HepG2 (cell line): ENCODE data around the gene SNCA. TPM values are rescaled to one million over a fixed set of nuclear protein-coding genes. Genes with fewer than 3 reads are reported as not detected.

Source experiments
- ATAC-seq: fragments of 200-7000 bp; cut with Tn5 transposase; 3 replicates; pipeline ENCODE4 v1.9.1; 2020; ENCODE audit warnings: mild to moderate bottlenecking, moderate library complexity
- BruUV-seq: library from RNA; stranded (reverse); fragments of 400-500 nt; replicated peaks from 2 replicates; lab custom pipeline; 2021; lab: Mats Ljungman, UMichigan
- CTCF ChIA-PET: fragments of 300-600 bp; formaldehyde crosslinking; extraction: SDS; loops from one replicate; lab custom pipeline; 2021; ENCODE audit warnings: low total read pairs, inconsistent platforms, low intra/inter-chr PET ratio; lab: Yijun Ruan, JAX
- POLR2A ChIA-PET: fragments of 350-600 bp; sonication (Branson Sonifier 250); formaldehyde crosslinking; loops from one replicate; lab custom pipeline; 2020; ENCODE audit warnings: antibody characterized with exemption, inconsistent platforms; lab: Yijun Ruan, JAX
- DNase-seq: peaks from one replicate; pipeline ENCODE4 v3.0.0-alpha.2; 2015; ENCODE audit warnings: low spot score
- FAIRE-seq: peaks from 3 replicates; lab custom pipeline; 2011; peaks lifted over from hg19 to GRCh38; lab: Jason Lieb, UNC
- H2AFZ ChIP-seq: one replicate; pipeline ENCODE4 v1.6.1; 2011; ENCODE audit warnings: low read length, inconsistent platforms
- H3K27ac ChIP-seq: fragments of 300-600 bp; 3 replicates; pipeline ENCODE4 v1.8.0; 2011; ENCODE audit warnings: mixed run types, mild to moderate bottlenecking, mixed read lengths, low read length, inconsistent platforms; ENCODE audit not compliant: insufficient read depth; ENCODE audit errors: extremely low read length
- H3K27me3 ChIP-seq, 2 experiments: fragments of 200-600 bp in 1 of 2; 2 replicates in 1 of 2; 3 replicates in 1 of 2; pipeline versions ENCODE4 v1.6.0 to v1.8.0; 2011; ENCODE audit warnings: low read length in 2 of 2, mild to moderate bottlenecking in 2 of 2, moderate library complexity in 2 of 2, inconsistent platforms in 1 of 2; ENCODE audit not compliant: insufficient read depth in 2 of 2, control insufficient read depth in 1 of 2
- H3K36me3 ChIP-seq, 2 experiments: fragments of 200-600 bp in 1 of 2; replicated peaks in 1 of 2; 2 replicates in 1 of 2; 3 replicates in 1 of 2; pipeline versions ENCODE4 v1.5.1 to v1.8.0; 2011; ENCODE audit warnings: low read length in 2 of 2, inconsistent platforms in 1 of 2; ENCODE audit not compliant: insufficient read depth in 2 of 2, control insufficient read depth in 1 of 2
- H3K4me1 ChIP-seq: 2 replicates; pipeline ENCODE4 v1.5.1; 2012; ENCODE audit warnings: low read length, inconsistent platforms; ENCODE audit not compliant: insufficient read depth
- H3K4me2 ChIP-seq: 2 replicates; pipeline ENCODE4 v1.6.0; 2011; ENCODE audit warnings: low read depth, low read length, inconsistent platforms
- H3K4me3 ChIP-seq, 3 experiments: fragments of 200-600 bp in 1 of 3; sonication (generic), shearing (Covaris generic) in 1 of 3; replicated peaks in 1 of 3; 2 replicates each; pipeline ENCODE4 v1.5.1; 2011 to 2016; ENCODE audit warnings: low read length in 3 of 3, inconsistent platforms in 2 of 3, low read depth in 2 of 3, mild to moderate bottlenecking in 2 of 3, control low read depth in 1 of 3, mixed read lengths in 1 of 3; ENCODE audit not compliant: insufficient read depth in 1 of 3
- H3K79me2 ChIP-seq: one replicate; pipeline ENCODE4 v1.6.1; 2011; ENCODE audit warnings: low read length, inconsistent platforms; ENCODE audit not compliant: insufficient read depth
- H3K9ac ChIP-seq: 2 replicates; pipeline ENCODE4 v1.6.0; 2011; ENCODE audit warnings: mild to moderate bottlenecking, low read depth, low read length, inconsistent platforms; ENCODE audit not compliant: insufficient read depth
- H3K9me3 ChIP-seq: 2 replicates; pipeline ENCODE4 v1.5.1; 2012; ENCODE audit warnings: mild to moderate bottlenecking, low read length
- H4K20me1 ChIP-seq: 2 replicates; pipeline ENCODE4 v1.6.0; 2011; ENCODE audit warnings: inconsistent platforms, mild to moderate bottlenecking, low read length, moderate library complexity; ENCODE audit not compliant: insufficient read depth
- ATF7 ChIP-seq, 2 experiments: fragments of 450-650 bp in 1 of 2; sonication (generic) in 1 of 2; formaldehyde crosslinking in 1 of 2; IDR thresholded peaks; 2 replicates each; pipeline versions ENCODE4 v1.4.0 to v1.6.1; 2016 to 2020; ENCODE audit warnings: antibody characterized with exemption in 1 of 2, mild to moderate bottlenecking in 1 of 2, missing genetic modification reagents in 1 of 2
- ATF7-NPFF ChIP-seq: sonication (generic); formaldehyde crosslinking; IDR thresholded peaks from 2 replicates; pipeline ENCODE4 v1.8.1; 2023; ENCODE audit warnings: mild to moderate bottlenecking, low read depth, missing genetic modification reagents, moderate library complexity
- DNMT3B ChIP-seq: conservative IDR thresholded peaks from 2 replicates; pipeline ENCODE4 v1.6.1; 2016; ENCODE audit warnings: missing biosample characterization, control low read depth
- GTF2F1 ChIP-seq: fragments of 150-350 bp; IDR thresholded peaks from 2 replicates; pipeline ENCODE4 v1.6.1; 2014; ENCODE audit warnings: low read length
- KLF13 ChIP-seq: sonication (generic); formaldehyde crosslinking; IDR thresholded peaks from 2 replicates; pipeline ENCODE4 v1.4.0; 2020; ENCODE audit warnings: mild to moderate bottlenecking, missing genetic modification reagents
- NR2F2 ChIP-seq: IDR thresholded peaks from 2 replicates; pipeline ENCODE4 v1.6.1; 2012; ENCODE audit warnings: low read depth, inconsistent platforms, borderline replicate concordance
- PAWR ChIP-seq: sonication (generic); formaldehyde crosslinking; IDR thresholded peaks from 2 replicates; pipeline ENCODE4 v1.4.0; 2020; ENCODE audit warnings: missing genetic modification reagents, mild to moderate bottlenecking, borderline replicate concordance
- PTBP1 ChIP-seq: fragments of 200-400 bp; formaldehyde crosslinking; IDR thresholded peaks from 2 replicates; pipeline ENCODE4 v1.6.1; 2018; ENCODE audit warnings: low read length, low read depth; ENCODE audit not compliant: poor library complexity, severe bottlenecking
- RBAK ChIP-seq: sonication (generic); formaldehyde crosslinking; IDR thresholded peaks from 2 replicates; pipeline ENCODE4 v1.5.1; 2020; ENCODE audit warnings: mild to moderate bottlenecking, missing genetic modification reagents
- RBM22 ChIP-seq: fragments of 200-400 bp; formaldehyde crosslinking; optimal IDR thresholded peaks from 2 replicates; pipeline ENCODE3; 2017; ENCODE audit warnings: mild to moderate bottlenecking, low read length, moderate library complexity
- RBM39 ChIP-seq: fragments of 200-400 bp; formaldehyde crosslinking; IDR thresholded peaks from one replicate; pipeline ENCODE4 v1.6.1; 2018; ENCODE audit warnings: antibody characterized with exemption, mild to moderate bottlenecking, low read depth, low read length; ENCODE audit not compliant: poor library complexity, severe bottlenecking
- TBX3 ChIP-seq: fragments of 450-650 bp; IDR thresholded peaks from 2 replicates; pipeline ENCODE4 v1.6.1; 2017; ENCODE audit warnings: antibody characterized with exemption, mild to moderate bottlenecking, inconsistent platforms, borderline replicate concordance
- WIZ ChIP-seq: sonication (generic); formaldehyde crosslinking; IDR thresholded peaks from 2 replicates; pipeline ENCODE4 v1.5.1; 2020; ENCODE audit warnings: mild to moderate bottlenecking, missing genetic modification reagents
- ZNF296 ChIP-seq: sonication (generic); formaldehyde crosslinking; conservative IDR thresholded peaks from 2 replicates; pipeline ENCODE4 v1.5.0; 2020; ENCODE audit warnings: mild to moderate bottlenecking, missing genetic modification reagents
- ZNF44 ChIP-seq: sonication (generic); formaldehyde crosslinking; IDR thresholded peaks from 2 replicates; pipeline ENCODE4 v1.5.1; 2020; ENCODE audit warnings: mild to moderate bottlenecking, missing genetic modification reagents
- ZNF614 ChIP-seq: IDR thresholded peaks from 2 replicates; pipeline ENCODE4 v1.6.1; 2018; ENCODE audit warnings: missing biosample characterization, missing genetic modification reagents, inconsistent platforms, borderline replicate concordance
- WGBS: methylation state at CpG from one replicate; pipeline ENCODE4 v1.1.6; 2017; ENCODE audit warnings: low lambda C conversion rate; 5-methylcytosine and 5-hydroxymethylcytosine counted together
- in situ Hi-C: cut with HindIII; loops from 2 replicates; pipeline ENCODE4 v1.10.0; 2017; ENCODE audit warnings: low pct_unique_long_range_greater_than_20kb; ENCODE audit not compliant: extremely low pct_ligation_motif_present
- intact Hi-C: fragments of 100-400 bp; cut with micrococcal nuclease; formaldehyde crosslinking; loops from one replicate; pipeline ENCODE4 v1.10.0; 2022; ENCODE audit not compliant: unreplicated experiment
- polyA plus RNA-seq, 8 experiments: library from polyadenylated mRNA; depleted of rRNA in 3 of 8; stranded (reverse) in 7 of 8; unstranded in 1 of 8; fragments of >200 nt; fragmentation: Illumina TruSeq in 4 of 8; extraction: Trizol in 4 of 8; gene quantifications; 2 replicates each; pipeline versions ENCODE4 v1.2.1 to v1.2.3, GENCODE V29; 2011 to 2016; ENCODE audit warnings: low read depth in 4 of 8, missing spikeins in 1 of 8, mixed read lengths in 1 of 8; ENCODE audit not compliant: insufficient read depth in 1 of 8
- total RNA-seq, 5 experiments: library from RNA; depleted of rRNA; stranded (reverse); fragments of >200 nt; fragmentation: Illumina TruSeq; extraction: Trizol; gene quantifications; 2 replicates each; pipeline ENCODE4 v1.2.3, GENCODE V29; 2016; ENCODE audit warnings: low read depth in 1 of 5
- TF ChIP-seq, protein P1 (sequence below): sonication (generic); formaldehyde crosslinking; IDR thresholded peaks from 2 replicates; pipeline ENCODE4 v1.4.0; 2020; ENCODE audit warnings: low read depth, mild to moderate bottlenecking, missing genetic modification reagents
- TF ChIP-seq, protein P2 (sequence below), 2 experiments: sonication (generic) in 1 of 2; formaldehyde crosslinking in 1 of 2; IDR thresholded peaks; 2 replicates each; pipeline versions ENCODE4 v1.6.1 to v1.9.0; 2014 to 2022; ENCODE audit warnings: antibody characterized with exemption in 1 of 2, borderline replicate concordance in 1 of 2, inconsistent platforms in 1 of 2, low read depth in 1 of 2, missing genetic modification reagents in 1 of 2

Gene SNCA
- total and polyA plus RNA-seq, 2 of the 13 experiments (the other 11 are each of a cell fraction or from before 2014, with no cell fraction given) = not detected

DNA sequence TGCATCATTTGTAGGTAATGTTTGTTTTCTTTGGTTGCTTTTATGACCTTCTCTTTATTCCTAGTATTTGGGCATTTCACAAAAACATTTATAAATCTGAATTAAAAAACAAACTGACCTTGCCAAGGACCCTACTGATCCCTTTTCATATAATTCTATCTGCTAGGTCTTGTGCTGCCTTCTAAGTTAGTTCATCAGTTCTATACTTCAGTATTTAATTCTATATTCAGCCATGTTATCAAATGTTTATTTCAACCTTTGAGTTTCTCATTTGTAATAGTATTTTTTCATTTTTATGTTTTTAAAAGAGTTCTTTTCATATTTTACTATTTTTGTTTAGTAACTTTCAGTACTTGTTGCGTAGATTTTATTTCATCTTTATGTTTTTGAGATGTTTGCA is 155.3 kb downstream of the SNCA start:
- Histone ChIP-seq H3K4me2 (peak overlapping the region; percentile 69), H4K20me1 (no peaks in the 10 kb centered on the region), H3K36me3 (peaks cover 0 to 2% of the 10 kb centered on the region in 2 experiments; a peak in 1 of 5 replicates), H3K9me3 (no peaks in the 10 kb centered on the region), H3K4me1 (peaks cover 36% of the 10 kb centered on the region), H3K9ac (peak overlapping the region; percentile 79), H3K27ac (peak overlapping the region; percentile 72), H3K27me3 (no peaks in the 10 kb centered on the region), H3K4me3 (peak overlapping the region; percentile 52 to 79 (median 64)), H2AFZ (no peak overlapping the region), H3K79me2 (peaks cover 27% of the 10 kb centered on the region)
- ATAC-seq = no peak
- BruUV-seq = no TSS peak
- intact Hi-C loops (loop anchor here (1.0 to 2.0 kb wide), 2 partner anchors 40 to 569 kb away; no protein-coding TSS in a partner anchor), in situ Hi-C loops (no loop called here)
- WGBS = 63% methylated on average over 1 of the region's 1 CpG
- ChIA-PET CTCF (no interaction called here), POLR2A (interaction anchor here (1.0 to 1.5 kb wide), 4 partner anchors 10 to 455 kb away, joined by 3 to 9 read pairs (median 3); no protein-coding TSS in a partner anchor)
- no peak for DNase-seq
- no peak for FAIRE-seq
- TF ChIP-seq NR2F2 (no peak), ATF7-NPFF (CRISPR knock-in tag) (no peak), KLF13 (no peak), TBX3 (no peak), RBAK (CRISPR knock-in tag) (no peak), WIZ (no peak), GTF2F1 (no peak), RBM22 (no peak), ZNF44 (CRISPR knock-in tag) (no peak), DNMT3B (CRISPR knock-in tag) (no peak), RBM39 (peak; percentile 3), ATF7 (IDR thresholded peaks at IDR 0.05) (no peak), ATF7 (CRISPR knock-in tag; IDR thresholded peaks at IDR 0.05) (no peak), ZNF296 (no peak), PTBP1 (no peak), ZNF614 (CRISPR knock-in tag) (no peak), PAWR (CRISPR knock-in tag) (no peak)
- TF ChIP-seq, protein P1, sequence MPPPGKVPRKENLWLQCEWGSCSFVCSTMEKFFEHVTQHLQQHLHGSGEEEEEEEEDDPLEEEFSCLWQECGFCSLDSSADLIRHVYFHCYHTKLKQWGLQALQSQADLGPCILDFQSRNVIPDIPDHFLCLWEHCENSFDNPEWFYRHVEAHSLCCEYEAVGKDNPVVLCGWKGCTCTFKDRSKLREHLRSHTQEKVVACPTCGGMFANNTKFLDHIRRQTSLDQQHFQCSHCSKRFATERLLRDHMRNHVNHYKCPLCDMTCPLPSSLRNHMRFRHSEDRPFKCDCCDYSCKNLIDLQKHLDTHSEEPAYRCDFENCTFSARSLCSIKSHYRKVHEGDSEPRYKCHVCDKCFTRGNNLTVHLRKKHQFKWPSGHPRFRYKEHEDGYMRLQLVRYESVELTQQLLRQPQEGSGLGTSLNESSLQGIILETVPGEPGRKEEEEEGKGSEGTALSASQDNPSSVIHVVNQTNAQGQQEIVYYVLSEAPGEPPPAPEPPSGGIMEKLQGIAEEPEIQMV (CRISPR knock-in tag) = no peak
- TF ChIP-seq, protein P2, sequence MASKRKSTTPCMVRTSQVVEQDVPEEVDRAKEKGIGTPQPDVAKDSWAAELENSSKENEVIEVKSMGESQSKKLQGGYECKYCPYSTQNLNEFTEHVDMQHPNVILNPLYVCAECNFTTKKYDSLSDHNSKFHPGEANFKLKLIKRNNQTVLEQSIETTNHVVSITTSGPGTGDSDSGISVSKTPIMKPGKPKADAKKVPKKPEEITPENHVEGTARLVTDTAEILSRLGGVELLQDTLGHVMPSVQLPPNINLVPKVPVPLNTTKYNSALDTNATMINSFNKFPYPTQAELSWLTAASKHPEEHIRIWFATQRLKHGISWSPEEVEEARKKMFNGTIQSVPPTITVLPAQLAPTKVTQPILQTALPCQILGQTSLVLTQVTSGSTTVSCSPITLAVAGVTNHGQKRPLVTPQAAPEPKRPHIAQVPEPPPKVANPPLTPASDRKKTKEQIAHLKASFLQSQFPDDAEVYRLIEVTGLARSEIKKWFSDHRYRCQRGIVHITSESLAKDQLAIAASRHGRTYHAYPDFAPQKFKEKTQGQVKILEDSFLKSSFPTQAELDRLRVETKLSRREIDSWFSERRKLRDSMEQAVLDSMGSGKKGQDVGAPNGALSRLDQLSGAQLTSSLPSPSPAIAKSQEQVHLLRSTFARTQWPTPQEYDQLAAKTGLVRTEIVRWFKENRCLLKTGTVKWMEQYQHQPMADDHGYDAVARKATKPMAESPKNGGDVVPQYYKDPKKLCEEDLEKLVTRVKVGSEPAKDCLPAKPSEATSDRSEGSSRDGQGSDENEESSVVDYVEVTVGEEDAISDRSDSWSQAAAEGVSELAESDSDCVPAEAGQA (IDR thresholded peaks at IDR 0.05; ENCODE audit: low read depth) = no peak
- TF ChIP-seq, protein P2 (CRISPR knock-in tag; IDR thresholded peaks at IDR 0.05; ENCODE audit: borderline replicate concordance) = no peak
